K562 (cell line): Measurements from ENCODE around the gene PCDH1. TPM values are rescaled to one million over a fixed set of nuclear protein-coding genes. Genes with fewer than 3 reads are reported as not detected.

ENCODE experiments used
- BRF2 ChIP-seq: IDR thresholded peaks from 3 replicates; pipeline ENCODE4 v1.6.1; 2011; ENCODE audit warnings: borderline replicate concordance, mild to moderate bottlenecking; ENCODE audit not compliant: insufficient read length, insufficient read depth
- DACH1 ChIP-seq: fragments of 450-650 bp; IDR thresholded peaks from 2 replicates; pipeline ENCODE4 v1.6.1; 2018; ENCODE audit not compliant: partially characterized antibody
- DPF2 ChIP-seq: fragments of 450-650 bp; IDR thresholded peaks from 2 replicates; pipeline ENCODE4 v1.6.1; 2016
- ESRRB ChIP-seq: fragments of 250-450 bp; sonication (Bioruptor Pico); IDR thresholded peaks from 2 replicates; pipeline ENCODE4 v1.5.0; 2020; ENCODE audit warnings: mild to moderate bottlenecking, moderate library complexity, borderline replicate concordance
- FOS ChIP-seq: IDR thresholded peaks from 3 replicates; pipeline ENCODE4 v1.6.1; 2011; ENCODE audit not compliant: insufficient read length; ENCODE audit errors: extremely low read depth
- HDAC3 ChIP-seq: fragments of 450-650 bp; IDR thresholded peaks from 2 replicates; pipeline ENCODE4 v1.6.1; 2018; ENCODE audit warnings: borderline replicate concordance, mild to moderate bottlenecking, moderate library complexity; ENCODE audit not compliant: partially characterized antibody
- HINFP ChIP-seq: fragments of 450-650 bp; conservative IDR thresholded peaks from 2 replicates; pipeline ENCODE4 v1.6.1; 2016; ENCODE audit warnings: missing genetic modification characterization, low read depth, mild to moderate bottlenecking, control low read depth, missing compliant biosample characterization
- HNRNPL ChIP-seq: fragments of 200-400 bp; formaldehyde crosslinking; IDR thresholded peaks from 2 replicates; pipeline ENCODE4 v1.6.1; 2017; ENCODE audit warnings: low read depth, mild to moderate bottlenecking, low read length
- ILK ChIP-seq: fragments of 450-650 bp; IDR thresholded peaks from 2 replicates; pipeline ENCODE4 v1.6.1; 2016; ENCODE audit warnings: missing genetic modification characterization, low read depth, mild to moderate bottlenecking, missing compliant biosample characterization, moderate library complexity, borderline replicate concordance
- KHSRP ChIP-seq: fragments of 450-650 bp; IDR thresholded peaks from 2 replicates; pipeline ENCODE4 v1.6.1; 2017
- LEF1 ChIP-seq: fragments of 450-650 bp; IDR thresholded peaks from 2 replicates; pipeline ENCODE4 v1.6.1; 2016; ENCODE audit warnings: mild to moderate bottlenecking
- MCM2 ChIP-seq: fragments of 450-650 bp; IDR thresholded peaks from 2 replicates; pipeline ENCODE4 v1.6.1; 2017; ENCODE audit warnings: low read depth, mild to moderate bottlenecking
- NBN ChIP-seq: fragments of 450-650 bp; IDR thresholded peaks from 2 replicates; pipeline ENCODE4 v1.6.1; 2016; ENCODE audit warnings: low read depth, mild to moderate bottlenecking
- PHF21A ChIP-seq: fragments of 450-650 bp; IDR thresholded peaks from 2 replicates; pipeline ENCODE4 v1.6.1; 2017; ENCODE audit warnings: low read depth, borderline replicate concordance
- SFPQ ChIP-seq: fragments of 200-400 bp; formaldehyde crosslinking; IDR thresholded peaks from 2 replicates; pipeline ENCODE4 v1.6.1; 2017; ENCODE audit warnings: mild to moderate bottlenecking, low read depth, low read length, moderate library complexity
- SIX5 ChIP-seq, 2 experiments: IDR thresholded peaks; 2 replicates each; pipeline ENCODE4 v1.6.1; 2011; ENCODE audit warnings: low read length in 2 of 2, borderline replicate concordance in 1 of 2, low read depth in 1 of 2, mild to moderate bottlenecking in 1 of 2, moderate library complexity in 1 of 2; ENCODE audit not compliant: insufficient read depth in 1 of 2
- SMAD3 ChIP-seq: fragments of 450-650 bp; formaldehyde crosslinking; conservative IDR thresholded peaks from 2 replicates; pipeline ENCODE4 v1.4.0; 2020; ENCODE audit warnings: mild to moderate bottlenecking
- TAF1 ChIP-seq: IDR thresholded peaks from 2 replicates; pipeline ENCODE4 v1.6.1; 2011; ENCODE audit warnings: mild to moderate bottlenecking, low read length, moderate library complexity; ENCODE audit not compliant: insufficient read depth, control insufficient read depth, severe bottlenecking; ENCODE audit errors: extremely low read depth
- ZNF197 ChIP-seq: fragments of 200-800 bp; sonication (Bioruptor generic); IDR thresholded peaks from 2 replicates; pipeline ENCODE4 v1.6.1; 2016; ENCODE audit warnings: low read depth, missing genetic modification characterization, missing compliant biosample characterization
- ZNF212 ChIP-seq: fragments of 450-650 bp; formaldehyde crosslinking; IDR thresholded peaks from 2 replicates; pipeline ENCODE4 v1.4.0; 2020; ENCODE audit warnings: mild to moderate bottlenecking
- ZNF24 ChIP-seq: fragments of 450-650 bp; IDR thresholded peaks from 2 replicates; pipeline ENCODE4 v1.6.1; 2016
- ZNF436 ChIP-seq: fragments of 250-450, 450-650 bp; sonication (Bioruptor Pico); formaldehyde crosslinking; IDR thresholded peaks from 2 replicates; pipeline ENCODE4 v1.7.0; 2020; ENCODE audit warnings: mild to moderate bottlenecking
- ZNF655 ChIP-seq: fragments of 250-450 bp; sonication (Bioruptor Pico); IDR thresholded peaks from 2 replicates; pipeline ENCODE4 v1.5.0; 2021
- polyA plus RNA-seq, 8 experiments: library from polyadenylated mRNA; depleted of rRNA in 4 of 8; stranded (reverse) in 5 of 8; unstranded in 3 of 8; fragments of >200 nt; fragmentation: Nextera tagmentation in 2 of 8; fragmentation: Illumina TruSeq in 1 of 8; extraction: Ambion mirVana in 2 of 8; extraction: Trizol in 1 of 8; gene quantifications; 2 replicates each; pipeline versions ENCODE4 v1.2.1 to v1.2.3, GENCODE V29; 2011 to 2014; ENCODE audit warnings: inconsistent platforms in 1 of 8, missing spikeins in 1 of 8
- total RNA-seq, 7 experiments: library from RNA; depleted of rRNA in 6 of 7; stranded (reverse); fragments of >200 nt in 6 of 7; fragmentation: Illumina TruSeq in 2 of 7; extraction: Trizol in 2 of 7; gene quantifications; 2 replicates each; pipeline versions ENCODE4 v1.2.1 to v1.2.3, GENCODE V29; 2011 to 2021; ENCODE audit warnings: low replicate concordance in 1 of 7

PCDH1 gene
- total and polyA plus RNA-seq, 9 of the 15 experiments (the other 6 are each of a cell fraction or from before 2014, with no cell fraction given) = 0.11 to 3.6 (median 1.9) TPM; not detected in 1

GRCh38 chr5:141923448-141924313, 45.5 kb upstream of the PCDH1 start, which contains the start of gene DELE1 (continued):
- TF ChIP-seq ILK (tag) (no peak), MCM2 (no peak), DACH1 (no peak), ZNF24 (0 out of 2 replicates have a peak, but pooled peaks have one; percentile 39), DPF2 (0 out of 2 replicates have a peak, but pooled peaks have one; percentile 7), SMAD3 (CRISPR knock-in tag) (no peak), PHF21A (no peak), SFPQ (no peak), ZNF197 (CRISPR knock-in tag) (no peak), BRF2 (no peak), ZNF212 (CRISPR knock-in tag) (no peak), ZNF655 (CRISPR knock-in tag) (no peak), HDAC3 (no peak), TAF1 (peak; percentile 78), HNRNPL (peak; percentile 72; the same call in 1 of the 2 replicates), ZNF436 (no peak), NBN (peak; percentile 49; the same call in 1 of the 2 replicates), LEF1 (no peak), KHSRP (no peak), ESRRB (no peak), FOS (no peak), SIX5 (IDR thresholded peaks at IDR 0.05; ENCODE audit: borderline replicate concordance in 1 of 2, insufficient read depth in 1 of 2, low read depth in 1 of 2, low read length in 2 of 2) (no peak), HINFP (tag) (no peak)
